NCI-H510A treated with DMSO at 0.1 percent for 48 hours (cell line): Measurements from ENCODE around the gene PAIP1.
"Not testable (repeated sequence)": the region's sequence is repeated elsewhere in the genome, so short reads cannot be mapped to it uniquely, and the experiment has no call there.

ENCODE experiments used
- DNase-seq: peaks from one replicate; lab custom pipeline; 2025; lab: John Stamatoyannopoulos, UW

Gene PAIP1

DNA sequence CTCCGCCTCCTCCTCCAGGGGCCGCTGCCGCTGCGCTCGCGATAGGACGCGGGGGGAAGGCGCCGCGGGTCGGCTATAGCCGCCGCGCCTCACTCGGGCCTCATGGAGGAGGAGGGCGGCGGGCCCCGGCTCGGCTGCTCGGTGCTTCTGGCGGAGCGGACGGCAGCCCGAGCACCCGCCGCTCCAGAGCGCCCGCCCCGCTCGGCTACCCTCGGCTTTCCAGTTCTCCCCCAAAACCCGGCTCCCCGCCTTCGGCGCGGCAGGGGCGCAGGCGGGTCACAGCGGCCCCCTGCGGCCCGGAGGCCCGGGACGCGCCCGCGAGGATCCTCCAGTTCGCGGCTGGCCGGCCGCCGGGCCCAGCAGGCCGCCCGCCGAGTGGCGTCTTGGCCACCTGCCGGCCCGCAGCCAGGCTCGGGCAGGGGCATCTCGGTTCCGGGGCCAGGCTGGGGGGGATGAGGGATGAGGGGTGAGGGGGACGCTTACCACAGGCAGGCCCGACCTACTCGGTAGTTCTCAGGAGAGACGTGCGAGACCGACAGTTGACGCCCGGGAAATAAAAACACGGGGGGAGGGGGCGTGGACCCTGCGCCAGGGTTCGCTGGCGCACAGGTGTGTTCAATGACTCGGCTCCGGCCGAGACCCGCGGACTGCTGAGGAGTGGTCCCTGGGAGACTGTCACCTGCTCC is at the start of gene PAIP1:
Gene PAIP1, minus strand, starts transcription at position 221 of the 686 bp plus-strand sequence. CDS start 231 bp downstream, outside the sequence.
- peak; percentile 88 for DNase-seq

DNA sequence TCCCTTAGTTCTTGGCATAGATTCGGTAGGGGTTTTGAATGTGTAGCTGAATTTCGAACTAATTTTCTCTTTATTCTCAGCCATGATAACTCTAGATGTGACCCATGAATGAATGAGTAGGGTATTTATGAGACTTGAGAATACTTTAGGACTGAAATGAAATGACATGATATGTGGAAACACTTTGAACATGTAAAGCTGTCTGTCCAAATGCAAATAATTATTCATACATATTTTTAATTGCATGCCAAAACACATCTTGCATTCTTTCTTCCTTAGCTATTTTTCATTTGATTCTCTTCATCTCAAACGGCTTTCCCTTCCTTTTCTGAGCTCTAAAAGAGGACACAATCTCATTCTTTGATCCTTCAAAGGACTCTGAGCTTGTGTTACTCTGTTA is 49.5 kb upstream of the PAIP1 start:
- no peak for DNase-seq

DNA sequence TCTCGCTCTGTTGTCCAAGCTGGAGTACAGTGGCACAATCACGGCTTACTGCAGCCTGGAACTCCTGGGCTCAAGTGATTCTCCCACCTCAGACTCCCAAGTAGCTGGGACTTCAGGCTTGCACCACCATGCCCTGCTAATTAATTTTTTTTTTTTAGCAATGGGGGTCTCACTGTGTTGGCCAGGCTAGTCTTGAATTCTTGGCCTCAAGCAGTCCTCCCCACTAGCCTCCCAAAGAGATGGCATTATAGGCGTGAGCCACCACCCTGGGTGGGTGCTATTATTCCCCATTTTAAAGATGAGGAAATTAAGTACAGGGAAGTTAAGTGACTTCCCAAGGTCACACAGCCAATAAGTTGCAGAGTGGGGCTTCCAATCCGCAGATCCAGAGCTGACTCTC is 47.8 kb upstream of the PAIP1 start:
- no peak for DNase-seq

GRCh38 chr5:43603344-43604217 is 46.7 kb upstream of the PAIP1 start:
- DNase-seq = peak; percentile 95

- DNase-seq = peak; percentile 90
Observed at GRCh38 chr5:43602461-43603343, 45.8 kb upstream of the PAIP1 start, which contains the start of gene NNT. NNT (plus strand) TSS chr5:43603180; CDS start chr5:43609196, 6,016 bp downstream.

DNA sequence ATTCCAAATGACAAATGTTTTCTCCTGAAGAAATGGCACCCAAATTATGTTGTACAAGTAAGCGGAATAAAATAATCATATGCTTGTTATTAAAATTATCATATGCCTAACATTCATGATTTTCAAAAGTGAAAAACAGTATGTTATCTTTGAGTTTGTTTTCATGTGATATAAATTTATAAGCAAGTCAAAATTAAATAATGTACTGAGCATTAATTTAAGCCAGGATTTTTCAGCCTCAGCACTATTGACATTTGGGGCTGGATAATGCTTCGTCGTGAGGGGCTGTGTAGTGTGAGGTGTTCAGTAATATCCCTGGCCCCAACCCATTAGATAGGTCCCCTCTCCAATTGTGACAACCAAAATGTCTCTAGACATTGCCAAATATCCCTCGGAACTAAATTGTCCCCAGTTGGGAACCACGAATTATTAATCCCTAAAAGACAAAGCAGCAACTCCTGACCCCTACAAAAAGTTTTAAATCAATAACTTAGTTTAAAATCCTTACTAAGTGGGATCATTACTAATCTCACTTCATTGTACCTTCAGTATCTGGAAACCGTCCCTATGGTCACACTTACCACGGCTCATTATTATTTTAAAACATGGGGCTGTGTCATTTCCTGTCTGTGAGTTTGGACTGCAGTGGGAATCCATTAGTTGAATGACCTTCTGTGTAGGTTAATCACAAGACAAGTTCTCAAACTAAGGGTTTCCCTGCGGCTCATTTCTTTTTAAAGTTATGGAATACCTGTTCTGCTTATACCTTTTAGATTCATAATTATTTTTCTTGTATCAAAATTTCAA is 44.8 kb upstream of the PAIP1 start:
- DNase-seq = peak; percentile 64

- not testable (repeated sequence) for DNase-seq
Observed at GRCh38 chr5:43598927-43599326, 42.0 kb upstream of the PAIP1 start.

DNA sequence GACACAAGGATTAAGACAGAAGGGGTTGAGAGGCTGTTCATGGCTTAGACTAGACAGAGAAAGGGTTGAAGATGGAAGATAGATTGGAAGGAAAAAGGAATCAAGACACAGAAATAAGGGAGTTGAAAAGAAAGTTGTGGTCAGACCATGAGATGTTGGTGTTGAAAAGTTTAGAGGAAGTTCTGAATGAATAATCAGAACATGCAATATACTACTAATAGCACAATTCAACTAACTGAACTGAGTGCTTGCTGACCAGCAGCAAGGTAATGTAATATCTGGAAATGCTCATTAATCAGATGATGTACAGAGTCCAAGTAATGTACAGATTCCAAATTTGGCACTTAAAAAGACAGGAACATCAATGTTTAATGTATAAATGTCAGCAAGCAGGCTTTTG is 35.5 kb upstream of the PAIP1 start:
- DNase-seq = no peak

DNA sequence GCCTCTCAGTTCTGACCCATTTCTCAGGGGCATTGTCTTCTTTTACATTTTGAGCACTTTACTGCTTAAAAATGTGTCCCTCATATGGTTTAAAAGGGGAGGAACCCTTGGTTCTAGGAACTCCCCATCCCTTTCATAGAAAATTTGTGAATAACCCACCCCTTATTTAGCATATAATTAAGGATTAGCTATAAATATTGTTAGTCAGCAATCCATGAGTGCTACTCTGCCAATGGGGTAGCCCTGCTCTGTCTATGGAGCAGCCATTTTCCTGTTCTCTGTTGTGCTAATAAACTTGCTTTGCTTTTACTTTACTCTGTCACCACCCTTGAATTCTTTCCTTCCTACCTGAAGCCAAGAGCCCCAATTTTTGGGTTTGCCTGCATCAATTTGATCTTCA is 33.8 kb upstream of the PAIP1 start:
- DNase-seq = no peak

GRCh38 chr5:43589310-43589709 is 32.4 kb upstream of the PAIP1 start:
- DNase-seq = no peak

DNA sequence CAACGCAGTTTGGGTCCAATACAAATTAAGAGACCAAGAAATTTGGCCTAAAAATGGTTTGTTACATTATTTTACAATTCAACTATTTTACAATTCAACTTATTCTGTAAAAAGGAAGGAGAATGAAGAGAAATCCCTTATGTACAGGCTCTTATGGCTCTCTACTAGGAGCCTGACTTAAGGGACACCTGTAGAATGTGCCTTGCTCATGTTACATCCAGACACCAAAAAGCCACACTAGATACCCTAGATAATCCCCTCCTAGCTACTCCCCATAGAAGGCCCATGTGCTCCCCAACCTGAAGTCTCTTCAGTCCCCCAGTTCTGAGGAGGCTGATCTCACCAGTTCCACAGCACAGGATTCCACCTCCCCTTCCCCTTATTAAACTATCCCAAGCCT is 32.0 kb upstream of the PAIP1 start:
- no peak for DNase-seq

DNA sequence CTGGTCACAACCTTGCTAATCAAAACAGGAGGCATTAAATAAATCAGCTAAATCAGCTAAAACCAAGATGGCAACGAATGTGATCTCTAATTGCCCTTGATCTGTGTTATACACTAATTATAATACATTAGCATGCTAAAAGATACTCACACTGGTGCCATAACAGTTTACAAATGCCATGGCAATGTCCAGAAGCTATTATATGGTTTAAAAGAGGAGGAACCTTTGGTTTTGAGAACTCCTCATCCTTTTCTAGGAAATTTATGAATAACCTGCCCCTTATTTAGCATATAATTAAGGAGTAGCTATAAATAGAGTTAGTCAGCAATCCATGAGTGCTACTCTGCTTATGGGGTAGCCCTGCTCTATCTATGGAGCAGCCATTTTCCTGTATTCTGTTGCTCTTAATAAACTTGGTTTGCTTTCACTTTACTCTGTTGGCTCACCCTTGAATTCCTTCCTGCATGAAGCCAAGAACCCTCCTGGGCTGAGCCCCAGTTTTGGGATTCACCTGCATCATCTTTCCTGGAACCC is 27.4 kb upstream of the PAIP1 start:
- no peak for DNase-seq

GRCh38 chr5:43583724-43584123 is 26.8 kb upstream of the PAIP1 start:
- DNase-seq = no peak

GRCh38 chr5:43582082-43583005 is 25.5 kb upstream of the PAIP1 start:
- no peak for DNase-seq

DNA sequence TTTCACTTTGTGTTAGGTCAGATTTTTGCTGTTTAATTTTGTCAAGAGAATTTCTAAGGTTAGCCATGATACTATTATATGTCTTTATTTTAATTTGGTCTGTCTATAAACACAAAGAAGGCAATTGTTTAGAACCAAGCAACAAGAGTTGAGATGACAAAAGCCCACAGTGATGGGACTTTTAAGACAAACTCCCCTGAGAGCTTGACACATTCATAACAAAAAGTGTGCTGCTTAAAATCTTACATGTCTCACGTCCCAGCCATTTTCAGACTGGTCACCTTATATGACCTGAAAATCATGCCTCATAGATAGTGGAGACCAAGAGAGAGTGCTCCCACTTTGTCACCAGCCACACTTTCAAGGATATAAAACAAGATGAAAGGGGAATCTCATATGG is 24.5 kb upstream of the PAIP1 start:
- no peak for DNase-seq

GRCh38 chr5:43580402-43581210 is 23.7 kb upstream of the PAIP1 start:
- not testable (repeated sequence) for DNase-seq

GRCh38 chr5:43573058-43573457 is 16.2 kb upstream of the PAIP1 start:
- no peak for DNase-seq

DNA sequence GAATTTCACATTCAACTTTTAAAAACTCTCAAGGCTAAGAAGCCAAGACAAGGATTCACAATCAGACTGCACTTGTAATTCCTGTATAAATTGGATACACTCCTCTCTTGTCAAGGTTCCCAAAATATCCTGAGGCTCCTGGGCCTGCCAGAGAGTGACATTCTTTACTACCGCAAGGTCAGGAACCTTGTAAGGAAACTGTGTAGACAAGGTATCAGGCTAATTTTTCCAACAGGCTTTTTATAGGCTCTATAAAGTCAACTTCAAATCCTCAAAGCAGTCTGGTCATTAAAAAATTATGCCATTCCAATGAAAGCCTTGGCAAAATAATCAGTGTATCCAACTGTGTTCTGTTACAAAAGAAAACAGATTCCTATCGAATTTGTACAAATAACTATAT is 15.5 kb upstream of the PAIP1 start:
- no peak for DNase-seq

- DNase-seq = no peak
Observed at GRCh38 chr5:43571237-43571636, 14.4 kb upstream of the PAIP1 start.
